Adrenal gland (tissue), 12 donors: ENCODE results near the gene NSUN4. TPM values are rescaled to one million over a fixed set of nuclear protein-coding genes. Genes with fewer than 3 reads are reported as not detected.
A peak's percentile ranks its signal among the peaks of the same experiment; 100 is the strongest.
"Not testable (repeated sequence)": the region's sequence is repeated elsewhere in the genome, so short reads cannot be mapped to it uniquely, and the experiment has no call there.

Source experiments
- DNase-seq, 7 donors: peaks; one replicate each; pipeline ENCODE4 v3.0.0-alpha.2; 2019 to 2020
- H3K27ac ChIP-seq, 5 donors: fragments of 200-600 bp; sonication (generic) in 4 of 5; 1 replicate in 3 of 5; 2 replicates in 2 of 5; pipeline versions ENCODE4 v1.5.1 to v1.8.0; 2016 to 2020; ENCODE audit warnings: mild to moderate bottlenecking in 1 of 5
- H3K27me3 ChIP-seq: fragments of 200-600 bp; 2 replicates; pipeline ENCODE4 v1.8.0; 2021
- H3K36me3 ChIP-seq, 2 donors: fragments of 200-600 bp; replicated peaks in 1 of 2; 1 replicate in 1 of 2; 2 replicates in 1 of 2; pipeline versions ENCODE4 v1.5.1 to v1.8.0; 2018 to 2022
- H3K4me1 ChIP-seq, 2 donors: fragments of 200-600 bp; replicated peaks in 1 of 2; 1 replicate in 1 of 2; 2 replicates in 1 of 2; pipeline versions ENCODE4 v1.5.1 to v1.8.0; 2018 to 2021
- H3K4me3 ChIP-seq, 4 donors: fragments of 200-600 bp; sonication (generic) in 3 of 4; one replicate each; pipeline ENCODE4 v1.5.1; 2016 to 2018
- H3K9me3 ChIP-seq, 3 donors: fragments of 200-600 bp; sonication (generic) in 1 of 3; replicated peaks in 1 of 3; 1 replicate in 2 of 3; 2 replicates in 1 of 3; pipeline versions ENCODE4 v1.5.1 to v1.8.0; 2016 to 2021
- CTCF ChIP-seq, 6 experiments: fragments of 450-650 bp in 4 of 6; fragments of 200-600 bp in 2 of 6; sonication (generic) in 1 of 6; IDR thresholded peaks; 1 replicate in 5 of 6; 2 replicates in 1 of 6; pipeline versions ENCODE4 v1.5.1 to v1.8.0; 2016 to 2021; ENCODE audit warnings: antibody characterized with exemption in 6 of 6, mild to moderate bottlenecking in 2 of 6, moderate library complexity in 1 of 6
- POLR2A ChIP-seq, 2 donors: fragments of 450-650 bp; IDR thresholded peaks; one replicate each; pipeline ENCODE4 v1.6.1; 2017; ENCODE audit warnings: antibody characterized with exemption in 2 of 2, mild to moderate bottlenecking in 2 of 2, moderate library complexity in 1 of 2
- WGBS, 4 donors: extraction: QIAGEN DNeasy Blood & Tissue Kit in 2 of 4; methylation state at CpG; one replicate each; pipeline versions ENCODE4 v1.1.5 to v1.1.7; 2013 to 2017; 5-methylcytosine and 5-hydroxymethylcytosine counted together
- intact Hi-C, 2 donors: fragments of 100-400 bp; cut with DNase I; formaldehyde crosslinking; loops; one replicate each; pipeline versions ENCODE4 v1.14.1 to v1.15.0; 2022 to 2023
- polyA plus RNA-seq, 3 donors: library from polyadenylated mRNA; stranded (reverse); fragments of 200-250 nt in 2 of 3; fragments of 350-450 nt in 1 of 3; fragmentation: Illumina TruSeq in 1 of 3; extraction: RNeasy Lipid Tissue Mini Kit (QIAGEN cat#74804) in 1 of 3; gene quantifications; one replicate each; pipeline ENCODE4 v1.2.3, GENCODE V29; 2013 to 2014
- total RNA-seq, 9 donors: library from RNA; depleted of rRNA in 4 of 9; stranded (reverse); fragments of >200 nt in 4 of 9; fragments of 120-200 nt in 1 of 9; fragmentation: NEBNext Ultra II Directional in 1 of 9; extraction: Animal tissue kit (Norgen Biotek cat#: 25700) in 1 of 9; gene quantifications; one replicate each; pipeline versions ENCODE4 v1.1.0 to v1.2.4, GENCODE V29; 2013 to 2023
- donor health status: healthy with polysubstance abuse.
- donor health status: Bipolar disorder and iron deficiency.
- donor health status: DM: yes; HTN: yes; CAD: no.
- donor health status: DM: no; HTN: no; CAD: no.
- donor health status: DM: no; HTN: no; CAD: no.
- donor health status: DM: yes; HTN: yes; CAD: no.

Gene NSUN4
- total and polyA plus RNA-seq, 12 donors: 13.8 to 46.1 (median 37.2) TPM

GRCh38 chr1:46310321-46310720 is 30.3 kb upstream of the NSUN4 start:
- Histone ChIP-seq H3K9me3 (no peaks in the 10 kb centered on the region), H3K27ac (no peak overlapping the region), H3K4me1 (peaks cover 0 to 22% of the 10 kb centered on the region in 2 donors), H3K36me3 (peaks cover 0 to 55% of the 10 kb centered on the region in 2 donors), H3K27me3 (no peaks in the 10 kb centered on the region), H3K4me3 (no peak overlapping the region)
- TF ChIP-seq POLR2A (IDR thresholded peaks at IDR 0.05): no peak
- TF ChIP-seq CTCF (IDR thresholded peaks at IDR 0.05): no peak
- 97 to 100% (median 98%) methylated on average over 4 of the region's 4 CpGs for WGBS, 4 donors
- intact Hi-C loops: no loop called here
- DNase-seq: peak in 1 of 7 donors; percentile 25

GRCh38 chr1:46315669-46316403 is 24.8 kb upstream of the NSUN4 start:
- WGBS, 4 donors: 90 to 94% (median 92%) methylated on average over 3 of the region's 3 CpGs
- TF ChIP-seq CTCF (IDR thresholded peaks at IDR 0.05) (no peak), POLR2A (IDR thresholded peaks at IDR 0.05) (no peak)
- Histone ChIP-seq H3K9me3 (no peaks in the 10 kb centered on the region), H3K4me3 (no peak overlapping the region), H3K36me3 (peaks cover 0 to 63% of the 10 kb centered on the region in 2 donors), H3K4me1 (no peaks in the 10 kb centered on the region), H3K27ac (no peak overlapping the region), H3K27me3 (no peaks in the 10 kb centered on the region)
- no peak for DNase-seq
- intact Hi-C loops: no loop called here

DNA sequence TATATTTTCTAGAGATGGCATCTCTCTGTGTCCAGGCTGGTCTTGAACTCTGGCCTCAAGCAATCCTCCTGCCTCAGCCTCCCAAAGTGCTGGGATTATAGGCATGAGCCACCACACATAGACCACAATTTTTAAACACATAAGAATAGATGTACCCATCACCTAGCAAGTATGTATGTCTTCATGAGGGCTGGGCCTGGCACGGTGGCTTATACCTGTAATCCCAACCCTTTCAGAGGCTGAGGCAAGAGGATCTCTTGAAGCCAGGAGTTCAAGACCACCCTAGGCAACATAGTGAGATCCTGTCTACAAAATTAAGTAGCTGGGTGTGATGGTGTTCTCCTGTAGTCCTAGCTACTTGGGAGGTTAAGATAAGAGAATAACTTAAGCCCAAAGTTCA is 23.3 kb upstream of the NSUN4 start:
- peaks cover 0 to 48% of the 10 kb centered on the region in 2 donors for H3K36me3 ChIP-seq
- TF ChIP-seq CTCF (IDR thresholded peaks at IDR 0.05): no peak
- TF ChIP-seq POLR2A (IDR thresholded peaks at IDR 0.05): no peak
- H3K4me1 ChIP-seq: no peaks in the 10 kb centered on the region
- no peak overlapping the region for H3K27ac ChIP-seq
- DNase-seq: peak in 1 of 7 donors; percentile 34
- WGBS, 4 donors: 86 to 100% (median 94%) methylated on average over 1 of the region's 1 CpG
- no peaks in the 10 kb centered on the region for H3K9me3 ChIP-seq
- H3K4me3 ChIP-seq: no peak overlapping the region
- intact Hi-C loops: no loop called here
- no peaks in the 10 kb centered on the region for H3K27me3 ChIP-seq

GRCh38 chr1:46319301-46319700 is 21.3 kb upstream of the NSUN4 start:
- H3K4me3 ChIP-seq, DNase-seq, H3K27ac ChIP-seq, H3K9me3 ChIP-seq, intact Hi-C loops, H3K27me3 ChIP-seq, H3K4me1 ChIP-seq: not testable (repeated sequence)
- WGBS, 4 donors: 92 to 96% (median 95%) methylated on average over 6 of the region's 6 CpGs
- peaks cover 0 to 29% of the 10 kb centered on the region in 2 donors for H3K36me3 ChIP-seq

DNA sequence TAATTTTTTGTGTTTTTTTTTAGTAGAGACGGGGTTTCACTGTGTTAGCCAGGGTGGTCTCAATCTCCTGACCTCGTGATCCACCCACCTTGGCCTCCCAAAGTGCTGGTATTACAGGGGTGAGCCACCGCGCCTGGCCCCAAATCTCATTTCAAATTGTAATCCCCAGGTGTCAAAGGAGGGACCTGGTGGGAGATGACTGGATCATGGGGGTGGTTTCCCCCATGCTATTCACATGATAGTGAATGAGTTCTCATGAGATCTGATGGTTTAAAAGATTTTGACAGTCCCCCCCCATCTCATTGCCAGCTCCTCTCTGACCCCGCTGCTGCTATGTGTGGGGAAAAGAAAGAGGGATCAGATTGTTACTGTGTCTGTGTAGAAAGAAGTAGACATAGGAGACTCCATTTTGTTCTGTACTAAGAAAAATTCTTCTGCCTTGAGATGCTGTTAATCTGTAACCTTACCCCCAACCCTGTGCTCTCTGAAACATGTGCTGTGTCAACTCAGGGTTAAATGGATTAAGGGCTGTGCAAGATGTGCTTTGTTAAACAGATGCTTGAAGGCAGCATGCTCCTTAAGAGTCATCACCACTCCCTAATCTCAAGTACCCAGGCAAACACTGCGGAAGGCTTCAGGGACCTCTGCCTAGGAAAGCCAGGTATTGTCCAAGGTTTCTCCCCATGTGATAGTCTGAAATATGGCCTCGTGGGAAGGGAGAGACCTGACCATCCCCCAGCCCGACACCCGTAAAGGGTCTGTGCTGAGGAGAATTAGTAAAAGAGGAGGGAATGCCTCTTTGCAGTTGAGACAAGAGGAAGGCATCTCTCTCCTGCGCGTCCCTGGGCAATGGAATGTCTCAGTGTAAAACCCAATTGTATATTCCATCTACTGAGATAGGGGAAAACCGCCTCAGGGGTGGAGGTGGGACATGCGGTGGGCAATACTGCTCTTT is 20.4 kb upstream of the NSUN4 start:
- H3K4me1 ChIP-seq, intact Hi-C loops, H3K4me3 ChIP-seq, H3K27me3 ChIP-seq, DNase-seq, H3K9me3 ChIP-seq, H3K27ac ChIP-seq: not testable (repeated sequence)
- 80 to 86% (median 82%) methylated on average over 11 to 13 of the region's 13 CpGs for WGBS, 4 donors
- H3K36me3 ChIP-seq: peaks cover 0 to 21% of the 10 kb centered on the region in 2 donors

- WGBS, 4 donors: 89 to 94% (median 90%) methylated on average over 6 of the region's 6 CpGs
- H3K27me3 ChIP-seq, DNase-seq, intact Hi-C loops, H3K36me3 ChIP-seq, H3K4me3 ChIP-seq, H3K4me1 ChIP-seq, H3K9me3 ChIP-seq, H3K27ac ChIP-seq: not testable (repeated sequence)
These were observed 18.4 kb upstream of the NSUN4 start for GRCh38 chr1:46322191-46322590.

GRCh38 chr1:46325285-46326076 is 15.1 kb upstream of the NSUN4 start:
- H3K4me1 ChIP-seq, H3K27ac ChIP-seq, intact Hi-C loops, H3K9me3 ChIP-seq, H3K4me3 ChIP-seq, H3K36me3 ChIP-seq, H3K27me3 ChIP-seq: not testable (repeated sequence)
- DNase-seq: peak in 1 of 7 donors; percentile 18
- 87 to 92% (median 91%) methylated on average over 11 of the region's 11 CpGs for WGBS, 4 donors
